SK-N-MC (cell line): Measurements from ENCODE around the gene CPLANE1.

ENCODE experiments used
- EZH2 ChIP-seq: fragments of 200-600 bp; sonication (generic); IDR thresholded peaks from one replicate; pipeline ENCODE4 v1.6.1; 2017; ENCODE audit warnings: antibody characterized with exemption
- FOXP2 ChIP-seq: optimal IDR thresholded peaks from 2 replicates; pipeline ENCODE3; 2011; ENCODE audit warnings: mild to moderate bottlenecking, moderate library complexity; ENCODE audit not compliant: insufficient read depth; ENCODE audit errors: extremely low read length, control extremely low read depth

- TF ChIP-seq FOXP2 (no peak), EZH2 (no peak)
These were observed 61.7 kb downstream of the CPLANE1 start for GRCh38 chr5:37187465-37187977.
